Pericardium fibroblast (primary cell): ENCODE measurements around the gene SRSF1. TPM values are rescaled to one million over a fixed set of nuclear protein-coding genes. Genes with fewer than 3 reads are reported as not detected.

ENCODE experiments used
- total RNA-seq: library from RNA; depleted of rRNA; stranded (reverse); fragments of >200 nt; gene quantifications from 2 replicates; pipeline ENCODE4 v1.2.3, GENCODE V29; 2015

SRSF1 gene, protein sequence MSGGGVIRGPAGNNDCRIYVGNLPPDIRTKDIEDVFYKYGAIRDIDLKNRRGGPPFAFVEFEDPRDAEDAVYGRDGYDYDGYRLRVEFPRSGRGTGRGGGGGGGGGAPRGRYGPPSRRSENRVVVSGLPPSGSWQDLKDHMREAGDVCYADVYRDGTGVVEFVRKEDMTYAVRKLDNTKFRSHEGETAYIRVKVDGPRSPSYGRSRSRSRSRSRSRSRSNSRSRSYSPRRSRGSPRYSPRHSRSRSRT
- total RNA-seq = 63.1 and 138 TPM in 2 replicates

DNA sequence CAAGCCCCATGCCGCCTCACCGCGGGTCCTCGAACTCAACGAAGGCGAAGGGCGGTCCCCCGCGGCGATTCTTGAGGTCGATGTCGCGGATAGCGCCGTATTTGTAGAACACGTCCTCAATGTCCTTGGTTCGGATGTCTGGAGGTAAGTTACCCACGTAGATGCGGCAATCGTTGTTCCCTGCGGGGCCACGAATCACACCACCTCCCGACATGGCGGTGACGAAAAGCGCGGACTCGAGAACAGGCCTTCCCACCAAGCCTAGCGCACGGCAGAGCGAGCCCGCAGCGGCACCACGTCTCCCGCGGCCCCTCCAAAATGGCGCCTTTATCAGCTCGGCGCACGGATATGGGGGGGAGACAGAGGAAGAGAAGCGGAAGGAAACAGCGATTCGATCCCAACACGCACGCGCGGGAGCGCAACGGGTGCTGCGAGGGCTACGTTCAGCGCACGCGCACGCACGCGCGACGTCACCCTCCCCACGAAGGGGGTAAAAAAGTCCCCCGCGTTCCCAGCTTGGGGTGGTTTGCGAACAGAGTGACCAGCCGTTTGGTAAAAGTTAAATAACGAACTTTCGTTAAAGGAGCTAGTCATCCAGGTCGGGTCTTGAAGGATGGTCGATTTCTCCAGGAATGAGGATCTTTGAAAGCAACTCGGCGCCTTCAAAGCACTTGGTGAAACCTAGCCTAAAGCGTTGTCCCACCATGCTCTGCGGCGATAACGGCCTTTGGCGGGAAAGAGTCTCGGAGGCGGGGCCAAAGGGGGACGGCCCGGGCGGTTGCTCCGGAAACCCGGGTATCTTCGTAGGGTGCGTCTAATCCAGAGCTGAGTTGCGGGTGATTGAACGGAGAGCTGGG is at the start of gene SRSF1:
Gene SRSF1, minus strand, starts transcription at position 323 of the 857 bp plus-strand sequence. Its CDS starts 109 bp downstream, at position 214.

DNA sequence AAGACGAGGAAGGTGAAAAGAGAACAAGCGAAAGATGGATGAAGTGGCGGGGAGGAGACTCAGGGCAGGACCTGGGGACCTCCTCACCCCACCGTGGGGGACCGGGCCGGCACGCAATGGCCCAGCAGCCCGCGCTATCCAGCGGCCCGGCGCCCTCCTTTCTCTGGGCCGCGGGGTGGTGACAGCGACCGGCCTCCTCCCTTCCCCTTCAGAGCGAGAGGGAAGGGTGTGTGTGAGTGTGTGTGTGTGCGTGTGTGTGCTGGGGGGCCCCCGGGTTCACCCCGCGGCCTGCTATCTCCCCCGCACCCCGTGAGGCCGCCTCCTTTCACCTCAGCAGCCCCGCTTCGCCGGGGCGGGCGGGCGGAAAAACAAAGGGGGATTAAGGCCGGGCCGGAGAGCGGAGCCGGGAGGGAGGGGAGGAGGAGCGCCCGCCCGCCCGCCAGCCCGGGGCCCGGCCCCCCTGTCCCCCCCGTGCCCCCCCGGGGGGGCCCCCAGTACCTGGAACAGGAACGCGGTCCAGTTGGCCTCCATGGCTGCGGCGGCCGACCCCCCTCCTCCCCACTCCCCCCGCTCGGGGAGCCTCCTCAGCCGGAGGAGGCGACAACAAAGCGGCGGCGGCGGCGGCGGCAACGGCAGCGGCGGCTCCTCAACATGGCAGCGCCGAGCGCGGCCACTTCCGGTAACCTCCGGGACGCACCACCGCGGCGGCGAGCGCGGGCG is 19.3 kb downstream of the SRSF1 start, which contains the start of gene VEZF1:
Gene VEZF1, minus strand, starts transcription at position 674 of the 720 bp plus-strand sequence. Its CDS starts 143 bp downstream, at position 531.

DNA sequence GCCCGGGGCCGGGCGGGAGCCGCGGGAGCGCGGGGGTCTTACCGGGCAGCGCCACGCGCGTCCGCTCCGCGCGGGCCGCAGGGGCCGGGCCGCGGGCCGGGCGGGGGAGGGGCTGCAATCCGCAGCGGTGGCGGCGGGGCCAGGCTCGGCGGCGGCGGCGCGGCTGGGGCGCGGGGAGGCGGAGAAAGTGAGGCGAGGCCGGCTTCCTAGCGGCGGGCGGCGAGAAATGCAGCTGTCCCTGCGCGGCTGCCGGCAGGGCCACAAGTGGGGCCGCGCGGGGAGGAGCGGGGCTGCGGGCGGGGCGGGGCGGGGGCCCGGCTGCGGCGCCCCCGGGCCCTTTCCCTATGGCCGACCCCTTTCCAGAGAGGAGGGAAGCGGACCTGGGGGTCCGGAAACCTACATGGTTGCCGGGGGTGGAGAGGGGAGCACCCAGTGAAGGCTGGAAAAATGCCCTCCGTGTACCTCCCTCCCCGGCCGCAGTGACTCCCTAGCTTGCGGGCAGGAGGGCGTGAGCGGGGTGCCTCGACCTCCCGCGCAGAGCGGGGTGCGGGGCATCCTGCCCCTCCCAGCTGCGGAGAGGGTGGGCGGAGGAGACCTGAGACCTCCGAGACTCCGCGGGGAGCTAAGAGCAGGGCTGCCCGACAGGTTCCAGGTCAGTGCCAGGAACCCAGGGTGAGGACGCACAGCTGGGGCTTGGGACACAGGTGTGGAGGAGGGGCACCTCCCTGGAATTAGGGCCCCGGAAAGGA is 51.7 kb downstream of the SRSF1 start, which contains the start of gene CUEDC1:
Gene CUEDC1, minus strand, starts transcription at position 230 of the 749 bp plus-strand sequence. CDS start 69,848 bp downstream, outside the sequence.

Other genes starting within 250 kb of the SRSF1 start
- gene MRPS23, start 157.2 kb downstream of the SRSF1 start, total RNA-seq = 9.1 and 9.9 TPM in 2 replicates
- 21.6 and 33.4 TPM in 2 replicates for gene CUEDC1, start 51.8 kb downstream of the SRSF1 start, total RNA-seq
- gene VEZF1, start 19.0 kb downstream of the SRSF1 start, total RNA-seq = 31.5 and 44.8 TPM in 2 replicates
- 9.7 TPM in 2 replicates for gene DYNLL2, start 76.2 kb upstream of the SRSF1 start, total RNA-seq
- not detected in 2 replicates for gene OR4D1, start 141.1 kb upstream of the SRSF1 start, total RNA-seq
- gene OR4D2, start 159.7 kb upstream of the SRSF1 start, total RNA-seq = not detected in 2 replicates
- gene EPX, start 185.5 kb upstream of the SRSF1 start, total RNA-seq = not detected in 2 replicates
- gene MKS1, start 212.0 kb upstream of the SRSF1 start, total RNA-seq = 6.2 and 11.3 TPM in 2 replicates
- not detected in 2 replicates for gene LPO, start 231.3 kb upstream of the SRSF1 start, total RNA-seq